ENCODE measurements around the gene SALL2. TPM values are rescaled to one million over a fixed set of nuclear protein-coding genes. Genes with fewer than 3 reads are reported as not detected.

The SALL2 gene
- total RNA-seq: 1 to 10 TPM; 3.1 to 3.7 TPM

DNA sequence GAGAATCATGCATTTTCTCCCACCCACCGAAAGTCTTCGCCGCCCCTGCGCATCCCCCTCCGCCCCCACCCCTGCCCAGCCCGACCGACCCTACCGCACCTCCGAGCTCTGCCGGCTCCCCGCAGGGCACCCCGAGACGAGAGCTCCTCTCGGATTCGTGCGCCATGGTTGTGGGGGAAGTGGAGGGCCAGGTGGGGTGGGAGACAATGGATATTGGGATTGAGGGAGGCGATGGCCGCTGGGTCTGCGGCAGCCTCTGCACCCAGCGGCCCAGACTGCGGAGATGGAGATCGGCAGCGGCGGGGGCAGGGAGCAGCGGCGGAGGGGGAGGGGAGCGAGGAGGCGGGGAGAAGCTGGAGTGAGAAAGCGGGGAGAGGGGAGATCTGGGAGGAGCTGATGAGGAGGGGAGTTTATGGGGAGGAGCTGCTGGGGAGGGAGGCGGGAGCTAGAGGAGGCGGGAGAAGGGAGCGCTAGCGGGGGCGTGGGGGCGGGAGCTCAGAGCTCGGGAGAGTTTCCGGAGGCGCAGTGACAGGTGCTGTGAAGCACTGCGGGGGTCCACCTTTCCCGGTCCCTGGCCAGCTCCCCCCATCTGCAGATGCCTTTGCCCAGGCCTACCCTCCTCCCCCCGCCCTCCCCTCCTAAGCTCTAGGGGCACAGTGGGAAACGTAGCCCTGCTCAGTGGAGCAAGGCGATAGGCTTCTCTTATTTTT lies at the start of gene SALL2:
TSS of gene SALL2 (minus strand) at position 385 of the 710 bp plus-strand sequence. CDS start at position 166, 219 bp downstream.

DNA sequence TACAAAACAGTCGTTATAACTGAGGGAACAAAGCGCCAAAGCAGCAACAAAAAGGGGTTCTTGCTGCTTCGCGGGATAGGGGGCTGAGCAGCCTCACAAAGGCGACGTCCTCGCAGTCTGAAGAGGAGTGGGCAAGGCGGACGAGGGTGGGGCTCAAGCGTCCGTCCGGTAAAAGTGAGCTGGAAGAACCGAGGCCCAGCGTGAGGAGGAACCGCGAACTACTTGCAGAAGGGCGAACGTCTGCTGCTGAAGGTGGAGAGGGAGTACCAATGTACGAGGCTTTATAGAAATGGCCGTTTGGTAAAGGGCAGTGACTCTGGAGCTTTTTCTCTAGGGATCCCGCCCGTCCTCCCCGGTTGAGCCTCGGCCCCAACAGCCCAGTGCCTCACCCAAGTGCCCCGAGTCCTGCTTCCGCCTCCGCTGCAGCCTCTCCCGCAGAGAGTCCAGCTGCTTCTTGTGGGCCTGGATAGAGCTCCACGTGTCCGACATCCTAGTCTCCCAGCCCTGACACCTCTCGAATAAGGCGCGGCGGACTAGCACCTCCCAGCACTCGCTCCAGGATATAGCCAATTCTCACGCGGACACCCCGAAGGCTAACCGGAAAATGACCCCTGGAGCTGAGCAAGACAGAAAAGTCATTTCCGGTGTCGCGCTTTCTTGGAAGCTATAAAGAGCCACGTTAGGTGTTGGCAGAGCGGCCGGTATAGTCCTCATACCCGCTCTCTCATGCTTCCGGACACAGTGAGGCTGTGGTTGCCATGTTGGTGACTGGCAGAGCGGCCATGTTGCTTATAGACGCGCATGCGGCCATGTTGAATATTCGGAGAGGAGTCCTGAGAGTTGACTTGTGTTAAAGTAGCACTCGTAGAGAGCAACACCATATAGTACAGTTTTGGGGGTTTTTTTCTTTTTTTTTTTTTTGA lies 15.2 kb downstream of the SALL2 start, which contains the start of gene METTL3:
TSS of gene METTL3 (minus strand) at position 606 of the 923 bp plus-strand sequence. CDS start at position 489, 117 bp downstream.

GRCh38 chr14:21476925-21477681 lies 49.0 kb downstream of the SALL2 start, which contains the start of the genes RAB2B and TOX4:
Gene RAB2B (minus strand): TSS chr14:21476959. CDS start chr14:21476872, 87 bp downstream.
Gene TOX4 (plus strand): TSS chr14:21477195. CDS start chr14:21477279, 84 bp downstream.

Other genes with a start within 250 kb of the SALL2 start
- gene RPGRIP1, start 246.3 kb downstream of the SALL2 start, total RNA-seq: not detected
- gene SUPT16H, start 142.3 kb downstream of the SALL2 start, total RNA-seq: 100 to 1,000 TPM; 105 TPM
- gene CHD8, start 70.2 kb downstream of the SALL2 start, total RNA-seq: 100 to 1,000 TPM; 112 to 116 TPM
- 10 to 100 TPM; 23.1 to 27.3 TPM for gene RAB2B, start 49.4 kb downstream of the SALL2 start, total RNA-seq
- 10 to 100 TPM; 81.5 to 91.0 TPM for gene TOX4, start 49.2 kb downstream of the SALL2 start, total RNA-seq
- 10 to 100 TPM; 74.7 to 77.7 TPM for gene METTL3, start 15.0 kb downstream of the SALL2 start, total RNA-seq
- gene OR10G3, start 53.7 kb upstream of the SALL2 start, total RNA-seq: not detected
- gene OR10G2, start 108.6 kb upstream of the SALL2 start, total RNA-seq: not detected
- not detected for gene OR4E2, start 127.5 kb upstream of the SALL2 start, total RNA-seq
- gene OR4E1, start 147.5 kb upstream of the SALL2 start, total RNA-seq: under 1 TPM in 1 of 2 experiments, not detected in 1; 0.08 TPM